Neuronal stem cell (in vitro differentiated cells): ENCODE results near the gene NCEH1.

Experiments used
- DNase-seq: peaks from one replicate; pipeline ENCODE4 v3.0.0-alpha.2; 2013; ENCODE audit warnings: low spot score
- H2AFZ ChIP-seq: one replicate; pipeline ENCODE4 v1.6.1; 2013; ENCODE audit warnings: mild to moderate bottlenecking, low read length, inconsistent platforms
- H2AK5ac ChIP-seq: 2 replicates; pipeline ENCODE4 v1.6.1; 2013; ENCODE audit warnings: low read depth, mild to moderate bottlenecking, inconsistent platforms, low read length, moderate library complexity, mixed read lengths
- H2BK120ac ChIP-seq: 2 replicates; pipeline ENCODE4 v1.6.1; 2013; ENCODE audit warnings: low read depth, mild to moderate bottlenecking, inconsistent platforms, low read length, moderate library complexity, mixed read lengths
- H2BK12ac ChIP-seq: one replicate; pipeline ENCODE4 v1.6.1; 2013; ENCODE audit warnings: low read length, inconsistent platforms
- H2BK15ac ChIP-seq: 2 replicates; pipeline ENCODE4 v1.6.1; 2013; ENCODE audit warnings: mild to moderate bottlenecking, low read length, inconsistent platforms, mixed read lengths
- H2BK5ac ChIP-seq: one replicate; pipeline ENCODE4 v1.6.1; 2013; ENCODE audit warnings: inconsistent platforms, mild to moderate bottlenecking, low read length, moderate library complexity
- H3K14ac ChIP-seq: one replicate; pipeline ENCODE4 v1.6.1; 2013; ENCODE audit warnings: low read length, inconsistent platforms
- H3K18ac ChIP-seq: 2 replicates; pipeline ENCODE4 v1.6.1; 2013; ENCODE audit warnings: low read length, inconsistent platforms
- H3K23ac ChIP-seq: 2 replicates; pipeline ENCODE4 v1.6.1; 2013; ENCODE audit warnings: low read depth, mild to moderate bottlenecking, mixed read lengths, low read length, inconsistent platforms; ENCODE audit not compliant: poor library complexity
- H3K27ac ChIP-seq: replicated peaks from 3 replicates; pipeline ENCODE4 v1.5.1; 2013; ENCODE audit warnings: low read length, inconsistent platforms
- H3K27me3 ChIP-seq, 3 experiments: 2 replicates each; pipeline ENCODE4 v1.6.1; 2013; ENCODE audit warnings: low read length in 3 of 3, mild to moderate bottlenecking in 2 of 3, inconsistent platforms in 1 of 3, low read depth in 1 of 3, mixed read lengths in 1 of 3, moderate library complexity in 1 of 3; ENCODE audit not compliant: control insufficient read depth in 3 of 3, insufficient read depth in 3 of 3
- H3K36me3 ChIP-seq, 2 donors: replicated peaks in 1 of 2; 2 replicates each; pipeline ENCODE4 v1.6.1; 2013; ENCODE audit warnings: low read length in 2 of 2; ENCODE audit not compliant: control insufficient read depth in 2 of 2, insufficient read depth in 2 of 2
- H3K4ac ChIP-seq: 2 replicates; pipeline ENCODE4 v1.6.1; 2013; ENCODE audit warnings: inconsistent platforms, mild to moderate bottlenecking, low read length, moderate library complexity
- H3K4me1 ChIP-seq, 2 donors: 1 replicate in 1 of 2; 2 replicates in 1 of 2; pipeline ENCODE4 v1.6.1; 2013; ENCODE audit warnings: low read length in 2 of 2, low read depth in 1 of 2; ENCODE audit not compliant: control insufficient read depth in 2 of 2, insufficient read depth in 1 of 2
- H3K4me2 ChIP-seq: one replicate; pipeline ENCODE4 v1.6.1; 2013; ENCODE audit warnings: mild to moderate bottlenecking, low read length, inconsistent platforms; ENCODE audit not compliant: insufficient read depth, poor library complexity, severe bottlenecking
- H3K4me3 ChIP-seq, 2 donors: 2 replicates each; pipeline ENCODE4 v1.5.1; 2013; ENCODE audit warnings: low read length in 2 of 2, mild to moderate bottlenecking in 2 of 2, inconsistent platforms in 1 of 2, moderate library complexity in 1 of 2
- H3K79me1 ChIP-seq: one replicate; pipeline ENCODE4 v1.6.1; 2013; ENCODE audit warnings: low read depth, mild to moderate bottlenecking, inconsistent platforms, low read length, moderate library complexity
- H3K9ac ChIP-seq: one replicate; pipeline ENCODE4 v1.6.1; 2013; ENCODE audit warnings: mild to moderate bottlenecking, low read depth, low read length, inconsistent platforms; ENCODE audit not compliant: poor library complexity
- H3K9me3 ChIP-seq, 2 donors: replicated peaks in 1 of 2; 2 replicates each; pipeline versions ENCODE3 to v1.6.1; 2013; ENCODE audit warnings: low read length in 2 of 2, mild to moderate bottlenecking in 2 of 2, inconsistent platforms in 1 of 2, low read depth in 1 of 2, mixed read lengths in 1 of 2, moderate library complexity in 1 of 2; ENCODE audit not compliant: control insufficient read depth in 2 of 2, insufficient read depth in 1 of 2
- H4K8ac ChIP-seq: one replicate; pipeline ENCODE4 v1.6.1; 2013; ENCODE audit warnings: low read depth, mild to moderate bottlenecking, inconsistent platforms, low read length, moderate library complexity
- H4K91ac ChIP-seq: one replicate; pipeline ENCODE4 v1.6.1; 2013; ENCODE audit warnings: low read length, low read depth, mild to moderate bottlenecking, inconsistent platforms; ENCODE audit not compliant: poor library complexity
- WGBS, 2 donors: extraction: QIAGEN DNeasy Blood & Tissue Kit; methylation state at CpG; one replicate each; pipeline ENCODE4 v1.1.7; 2013; ENCODE audit warnings: missing lambda C conversion rate in 2 of 2, mixed read lengths in 1 of 2; ENCODE audit not compliant: insufficient read length in 2 of 2, insufficient replicate concordance in 1 of 2; ENCODE audit errors: extremely low coverage in 2 of 2; 5-methylcytosine and 5-hydroxymethylcytosine counted together

NCEH1 gene

GRCh38 chr3:172646439-172647015, 64.3 kb downstream of the NCEH1 start:
- no peak overlapping the region for H3K14ac ChIP-seq
- no peak overlapping the region for H2BK12ac ChIP-seq
- no peak overlapping the region for H2BK15ac ChIP-seq
- H3K36me3 ChIP-seq = no peaks in the 10 kb centered on the region
- no peak overlapping the region for H2BK5ac ChIP-seq
- H3K4me3 ChIP-seq = no peak overlapping the region
- DNase-seq = no peak
- H3K23ac ChIP-seq = no peak overlapping the region
- WGBS, 2 donors = no CpG with 5 or more reads among the region's 5 CpGs
- H3K79me1 ChIP-seq = no peaks in the 10 kb centered on the region
- H4K91ac ChIP-seq = no peak overlapping the region
- H3K27me3 ChIP-seq = no peaks in the 10 kb centered on the region
- no peak overlapping the region for H2BK120ac ChIP-seq
- H3K9me3 ChIP-seq = no peaks in the 10 kb centered on the region
- H3K9ac ChIP-seq = no peak overlapping the region
- no peak overlapping the region for H3K4ac ChIP-seq
- H3K27ac ChIP-seq = no peak overlapping the region
- no peak overlapping the region for H2AFZ ChIP-seq
- H4K8ac ChIP-seq = no peak overlapping the region
- H3K4me2 ChIP-seq = no peak overlapping the region
- no peak overlapping the region for H2AK5ac ChIP-seq
- H3K4me1 ChIP-seq = no peaks in the 10 kb centered on the region
- no peak overlapping the region for H3K18ac ChIP-seq

GRCh38 chr3:172644258-172644657, 66.6 kb downstream of the NCEH1 start:
- Histone ChIP-seq H3K36me3 (no peaks in the 10 kb centered on the region), H4K8ac (no peak overlapping the region), H3K79me1 (no peaks in the 10 kb centered on the region), H3K9me3 (no peaks in the 10 kb centered on the region), H2AFZ (no peak overlapping the region), H3K14ac (no peak overlapping the region), H2BK12ac (no peak overlapping the region), H4K91ac (no peak overlapping the region), H2BK5ac (no peak overlapping the region), H2BK120ac (no peak overlapping the region), H3K9ac (no peak overlapping the region), H3K4me1 (no peaks in the 10 kb centered on the region), H3K4me3 (no peak overlapping the region), H3K4ac (no peak overlapping the region), H2BK15ac (no peak overlapping the region), H3K27ac (no peak overlapping the region), H3K23ac (no peak overlapping the region), H3K18ac (no peak overlapping the region), H3K4me2 (no peak overlapping the region), H2AK5ac (no peak overlapping the region), H3K27me3 (no peaks in the 10 kb centered on the region)
- no CpG with 5 or more reads among the region's 3 CpGs for WGBS, 2 donors
- DNase-seq = no peak

GRCh38 chr3:172643506-172644179, 67.2 kb downstream of the NCEH1 start:
- Histone ChIP-seq H3K4me3 (no peak overlapping the region), H3K27me3 (no peaks in the 10 kb centered on the region), H2BK12ac (no peak overlapping the region), H3K9ac (no peak overlapping the region), H3K36me3 (no peaks in the 10 kb centered on the region), H3K18ac (no peak overlapping the region), H3K4ac (no peak overlapping the region), H3K23ac (no peak overlapping the region), H3K27ac (no peak overlapping the region), H2BK15ac (no peak overlapping the region), H4K8ac (no peak overlapping the region), H2AK5ac (no peak overlapping the region), H2BK5ac (no peak overlapping the region), H4K91ac (no peak overlapping the region), H3K4me1 (no peaks in the 10 kb centered on the region), H2BK120ac (no peak overlapping the region), H3K9me3 (no peaks in the 10 kb centered on the region), H3K4me2 (no peak overlapping the region), H3K14ac (no peak overlapping the region), H2AFZ (no peak overlapping the region), H3K79me1 (no peaks in the 10 kb centered on the region)
- no CpG with 5 or more reads among the region's 5 CpGs for WGBS, 2 donors
- no peak for DNase-seq

GRCh38 chr3:172641291-172641690, 69.6 kb downstream of the NCEH1 start:
- Histone ChIP-seq H3K4me2 (no peak overlapping the region), H2BK12ac (no peak overlapping the region), H3K14ac (no peak overlapping the region), H3K79me1 (no peaks in the 10 kb centered on the region), H3K23ac (no peak overlapping the region), H2AK5ac (no peak overlapping the region), H2BK5ac (no peak overlapping the region), H4K8ac (no peak overlapping the region), H3K36me3 (no peaks in the 10 kb centered on the region), H3K4ac (no peak overlapping the region), H3K18ac (no peak overlapping the region), H3K4me3 (no peak overlapping the region), H4K91ac (no peak overlapping the region), H3K9me3 (no peaks in the 10 kb centered on the region), H3K27ac (no peak overlapping the region), H2BK120ac (no peak overlapping the region), H3K9ac (no peak overlapping the region), H2BK15ac (no peak overlapping the region), H3K27me3 (no peaks in the 10 kb centered on the region), H2AFZ (no peak overlapping the region), H3K4me1 (no peaks in the 10 kb centered on the region)
- no CpG with 5 or more reads among the region's 5 CpGs for WGBS, 2 donors
- no peak for DNase-seq
